Adrenal gland (tissue), 5 donors: ENCODE measurements around the gene SLC14A1.

ENCODE experiments used
- POLR2A ChIP-seq, 2 donors: fragments of 450-650 bp; IDR thresholded peaks; one replicate each; pipeline ENCODE4 v1.6.1; 2017; ENCODE audit warnings: antibody characterized with exemption in 2 of 2, mild to moderate bottlenecking in 2 of 2, moderate library complexity in 1 of 2
- TF ChIP-seq, protein P1 (sequence below), 6 experiments: fragments of 450-650 bp in 4 of 6; fragments of 200-600 bp in 2 of 6; sonication (generic) in 1 of 6; IDR thresholded peaks; 1 replicate in 5 of 6; 2 replicates in 1 of 6; pipeline versions ENCODE4 v1.5.1 to v1.8.0; 2016 to 2021; ENCODE audit warnings: antibody characterized with exemption in 6 of 6, mild to moderate bottlenecking in 2 of 6, moderate library complexity in 1 of 6
- donor health status: DM: no; HTN: no; CAD: no.

DNA sequence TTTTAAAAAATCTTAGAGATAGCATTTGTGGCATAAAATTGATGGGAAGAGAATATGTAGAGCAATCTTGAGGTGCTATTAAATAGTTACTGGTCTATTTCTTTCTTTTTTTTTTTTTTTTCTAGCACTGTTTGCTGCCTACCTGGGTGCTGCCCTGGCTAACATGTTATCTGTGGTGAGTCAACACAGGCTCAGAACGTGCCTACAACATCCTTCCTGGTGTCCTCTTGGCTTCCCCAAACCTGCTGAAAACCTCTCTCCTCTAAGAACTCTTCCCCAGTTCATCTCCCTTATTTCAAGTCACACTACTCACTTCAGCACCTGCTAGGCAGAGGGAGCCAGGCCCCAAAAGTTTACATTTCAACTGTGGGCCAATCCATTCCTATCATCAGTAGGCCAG lies 45.1 kb upstream of the SLC14A1 start:
- TF ChIP-seq, protein P1, sequence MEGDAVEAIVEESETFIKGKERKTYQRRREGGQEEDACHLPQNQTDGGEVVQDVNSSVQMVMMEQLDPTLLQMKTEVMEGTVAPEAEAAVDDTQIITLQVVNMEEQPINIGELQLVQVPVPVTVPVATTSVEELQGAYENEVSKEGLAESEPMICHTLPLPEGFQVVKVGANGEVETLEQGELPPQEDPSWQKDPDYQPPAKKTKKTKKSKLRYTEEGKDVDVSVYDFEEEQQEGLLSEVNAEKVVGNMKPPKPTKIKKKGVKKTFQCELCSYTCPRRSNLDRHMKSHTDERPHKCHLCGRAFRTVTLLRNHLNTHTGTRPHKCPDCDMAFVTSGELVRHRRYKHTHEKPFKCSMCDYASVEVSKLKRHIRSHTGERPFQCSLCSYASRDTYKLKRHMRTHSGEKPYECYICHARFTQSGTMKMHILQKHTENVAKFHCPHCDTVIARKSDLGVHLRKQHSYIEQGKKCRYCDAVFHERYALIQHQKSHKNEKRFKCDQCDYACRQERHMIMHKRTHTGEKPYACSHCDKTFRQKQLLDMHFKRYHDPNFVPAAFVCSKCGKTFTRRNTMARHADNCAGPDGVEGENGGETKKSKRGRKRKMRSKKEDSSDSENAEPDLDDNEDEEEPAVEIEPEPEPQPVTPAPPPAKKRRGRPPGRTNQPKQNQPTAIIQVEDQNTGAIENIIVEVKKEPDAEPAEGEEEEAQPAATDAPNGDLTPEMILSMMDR (IDR thresholded peaks at IDR 0.05), result no peak
- TF ChIP-seq POLR2A (IDR thresholded peaks at IDR 0.05), result no peak
